OCI-LY3 (cell line): ENCODE data around the gene DOP1A.

Source experiments
- EZH2phosphoT487 ChIP-seq: fragments of 200-600 bp; shearing (Covaris generic); IDR thresholded peaks from 2 replicates; pipeline ENCODE4 v1.6.1; 2018; ENCODE audit warnings: antibody characterized with exemption, mixed run types, low read depth
- TF ChIP-seq, protein P1 (sequence below): fragments of 200-600, 300-600 bp; sonication (generic); IDR thresholded peaks from 2 replicates; pipeline ENCODE4 v1.5.1; 2014; ENCODE audit warnings: antibody characterized with exemption, low read length, low read depth

DNA sequence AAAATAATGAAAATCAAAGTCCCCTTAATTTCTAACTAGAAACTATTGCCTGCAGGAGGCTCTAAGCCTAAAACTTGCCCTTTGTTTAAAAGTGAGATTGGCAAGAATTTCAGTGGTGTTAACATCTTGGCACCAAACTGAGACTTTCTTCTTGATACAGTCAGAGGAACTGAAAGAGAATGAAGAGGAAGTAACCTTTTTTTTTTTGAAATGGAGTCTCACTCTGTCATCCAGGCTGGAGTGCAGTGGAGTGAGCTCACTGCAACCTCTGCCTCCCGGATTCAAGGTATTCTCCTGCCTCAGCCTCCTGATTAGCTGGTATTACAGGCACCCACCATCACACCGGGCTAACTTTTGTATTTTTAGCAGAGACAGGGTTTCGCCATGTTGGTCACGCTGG lies 3.6 kb downstream of the DOP1A start:
- TF ChIP-seq, protein P1, sequence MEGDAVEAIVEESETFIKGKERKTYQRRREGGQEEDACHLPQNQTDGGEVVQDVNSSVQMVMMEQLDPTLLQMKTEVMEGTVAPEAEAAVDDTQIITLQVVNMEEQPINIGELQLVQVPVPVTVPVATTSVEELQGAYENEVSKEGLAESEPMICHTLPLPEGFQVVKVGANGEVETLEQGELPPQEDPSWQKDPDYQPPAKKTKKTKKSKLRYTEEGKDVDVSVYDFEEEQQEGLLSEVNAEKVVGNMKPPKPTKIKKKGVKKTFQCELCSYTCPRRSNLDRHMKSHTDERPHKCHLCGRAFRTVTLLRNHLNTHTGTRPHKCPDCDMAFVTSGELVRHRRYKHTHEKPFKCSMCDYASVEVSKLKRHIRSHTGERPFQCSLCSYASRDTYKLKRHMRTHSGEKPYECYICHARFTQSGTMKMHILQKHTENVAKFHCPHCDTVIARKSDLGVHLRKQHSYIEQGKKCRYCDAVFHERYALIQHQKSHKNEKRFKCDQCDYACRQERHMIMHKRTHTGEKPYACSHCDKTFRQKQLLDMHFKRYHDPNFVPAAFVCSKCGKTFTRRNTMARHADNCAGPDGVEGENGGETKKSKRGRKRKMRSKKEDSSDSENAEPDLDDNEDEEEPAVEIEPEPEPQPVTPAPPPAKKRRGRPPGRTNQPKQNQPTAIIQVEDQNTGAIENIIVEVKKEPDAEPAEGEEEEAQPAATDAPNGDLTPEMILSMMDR, result peak; percentile 24; the same call in 1 of the 2 replicates
- TF ChIP-seq EZH2phosphoT487, result no peak
